GM10248 (cell line): ENCODE data around the gene GRB2.

Experiments
- CTCF ChIA-PET: fragments of 300-600 bp; sonication (Branson Sonifier 250); formaldehyde crosslinking; extraction: SDS; loops from one replicate; lab custom pipeline; 2021; ENCODE audit warnings: antibody characterized with exemption; lab: Yijun Ruan, JAX
- POLR2A ChIA-PET: fragments of 350-650 bp; sonication (Branson Sonifier 250); formaldehyde crosslinking; extraction: SDS; loops from one replicate; lab custom pipeline; 2020; ENCODE audit warnings: antibody characterized with exemption; lab: Yijun Ruan, JAX
- DNase-seq: peaks from one replicate; pipeline ENCODE4 v3.0.0; 2012; ENCODE audit errors: extremely low spot score
- TF ChIP-seq, protein P1 (sequence below): IDR thresholded peaks from 2 replicates; pipeline ENCODE4 v1.5.1; 2012; ENCODE audit warnings: mild to moderate bottlenecking, low read depth; ENCODE audit errors: extremely low read depth, missing control alignments, control extremely low read depth

GRB2 gene

DNA sequence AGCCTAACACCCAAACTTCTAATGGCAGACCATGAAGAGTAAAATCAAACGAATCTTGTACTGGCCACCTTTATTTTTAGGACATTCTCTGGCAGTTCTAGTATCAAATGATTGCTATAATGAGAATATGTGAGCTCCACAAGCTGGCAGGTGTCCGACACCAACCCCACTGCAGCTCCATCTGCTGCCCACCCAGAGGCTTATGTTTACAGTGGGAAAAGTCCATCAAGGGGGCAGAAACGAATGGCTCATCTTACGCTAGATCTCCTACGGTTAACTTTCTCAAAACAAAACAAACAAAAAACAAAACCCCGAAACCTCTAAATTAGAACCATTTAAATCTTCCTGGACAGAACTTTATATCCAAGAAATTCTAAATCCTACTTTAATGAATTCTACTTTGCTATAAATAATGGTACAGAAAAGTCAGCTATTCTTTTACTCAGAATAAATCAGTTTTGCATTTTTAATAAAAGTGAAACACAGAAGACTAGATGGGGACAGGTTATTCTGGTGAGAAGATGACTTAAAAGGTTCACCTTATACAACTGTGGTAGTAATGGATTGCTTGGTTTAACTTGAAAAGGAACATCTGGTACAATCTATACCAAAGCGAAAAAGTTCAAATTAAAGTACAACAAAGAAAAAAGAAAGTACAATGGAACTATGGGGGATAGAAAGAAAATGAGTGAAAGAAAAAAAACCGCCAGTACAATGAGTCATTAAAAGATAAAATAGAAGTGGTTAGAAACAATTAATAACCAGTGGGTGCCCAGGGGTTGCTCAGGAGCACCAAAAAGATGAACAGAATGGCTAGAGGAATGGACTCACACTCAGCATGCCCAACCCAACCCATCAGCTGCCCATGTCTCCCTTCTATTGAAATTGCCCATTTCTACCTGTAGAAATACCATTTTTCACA, 40.2 kb downstream of the GRB2 start:
- no peak for DNase-seq
- ChIA-PET CTCF (interaction anchor here (1.0 to 3.9 kb wide), 5 partner anchors 13 to 58 kb away, joined by 3 to 16 read pairs (median 3); no protein-coding TSS in a partner anchor), POLR2A (no interaction called here)
- TF ChIP-seq, protein P1, sequence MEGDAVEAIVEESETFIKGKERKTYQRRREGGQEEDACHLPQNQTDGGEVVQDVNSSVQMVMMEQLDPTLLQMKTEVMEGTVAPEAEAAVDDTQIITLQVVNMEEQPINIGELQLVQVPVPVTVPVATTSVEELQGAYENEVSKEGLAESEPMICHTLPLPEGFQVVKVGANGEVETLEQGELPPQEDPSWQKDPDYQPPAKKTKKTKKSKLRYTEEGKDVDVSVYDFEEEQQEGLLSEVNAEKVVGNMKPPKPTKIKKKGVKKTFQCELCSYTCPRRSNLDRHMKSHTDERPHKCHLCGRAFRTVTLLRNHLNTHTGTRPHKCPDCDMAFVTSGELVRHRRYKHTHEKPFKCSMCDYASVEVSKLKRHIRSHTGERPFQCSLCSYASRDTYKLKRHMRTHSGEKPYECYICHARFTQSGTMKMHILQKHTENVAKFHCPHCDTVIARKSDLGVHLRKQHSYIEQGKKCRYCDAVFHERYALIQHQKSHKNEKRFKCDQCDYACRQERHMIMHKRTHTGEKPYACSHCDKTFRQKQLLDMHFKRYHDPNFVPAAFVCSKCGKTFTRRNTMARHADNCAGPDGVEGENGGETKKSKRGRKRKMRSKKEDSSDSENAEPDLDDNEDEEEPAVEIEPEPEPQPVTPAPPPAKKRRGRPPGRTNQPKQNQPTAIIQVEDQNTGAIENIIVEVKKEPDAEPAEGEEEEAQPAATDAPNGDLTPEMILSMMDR = no peak

DNA sequence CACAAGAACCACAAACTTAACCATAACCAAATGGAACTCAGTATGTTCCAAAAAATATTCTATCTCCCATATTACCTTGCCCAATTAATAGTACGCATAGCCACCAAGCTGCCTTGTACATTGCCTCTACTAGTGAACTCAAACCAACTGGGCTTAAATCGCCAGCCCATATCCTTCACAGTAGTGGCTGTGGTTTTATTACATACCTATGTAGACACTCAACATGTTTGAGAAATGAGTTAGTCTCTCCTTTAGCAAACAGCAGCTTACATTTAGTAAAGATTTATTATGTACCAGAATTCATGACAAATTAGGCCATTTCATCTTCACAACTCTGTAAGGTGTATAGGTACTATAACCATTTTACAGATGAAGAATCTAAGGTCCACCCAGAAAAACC, 41.4 kb downstream of the GRB2 start:
- DNase-seq = no peak
- CTCF ChIA-PET = interaction anchor here (0.7 to 3.9 kb wide), 5 partner anchors 11 to 57 kb away, joined by 3 to 16 read pairs (median 3); no protein-coding TSS in a partner anchor
- POLR2A ChIA-PET = no interaction called here
- TF ChIP-seq, protein P1 = no peak

DNA sequence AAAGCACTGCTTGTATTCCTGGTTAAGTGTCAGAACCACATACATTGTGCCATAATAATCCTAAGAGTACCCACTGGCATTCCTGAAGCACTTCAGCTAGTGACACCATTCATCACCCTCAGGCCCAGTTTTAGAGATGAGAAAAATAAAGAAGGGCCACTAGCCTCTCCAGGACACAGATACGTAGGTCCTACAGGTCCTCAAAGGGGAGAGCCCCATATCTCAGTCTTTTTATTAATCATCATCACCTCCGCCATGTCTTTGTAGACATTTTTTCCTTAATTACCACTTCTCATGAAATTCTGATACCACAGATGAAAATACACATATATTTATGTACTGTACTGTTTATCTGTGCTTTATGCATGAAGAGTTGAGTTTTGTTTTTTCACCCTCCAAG, 43.5 kb downstream of the GRB2 start:
- ChIA-PET CTCF (interaction anchor here (1.0 to 3.4 kb wide), 4 partner anchors 10 to 25 kb away, joined by 3 to 11 read pairs (median 4); no protein-coding TSS in a partner anchor), POLR2A (no interaction called here)
- TF ChIP-seq, protein P1 = no peak
- DNase-seq = no peak

DNA sequence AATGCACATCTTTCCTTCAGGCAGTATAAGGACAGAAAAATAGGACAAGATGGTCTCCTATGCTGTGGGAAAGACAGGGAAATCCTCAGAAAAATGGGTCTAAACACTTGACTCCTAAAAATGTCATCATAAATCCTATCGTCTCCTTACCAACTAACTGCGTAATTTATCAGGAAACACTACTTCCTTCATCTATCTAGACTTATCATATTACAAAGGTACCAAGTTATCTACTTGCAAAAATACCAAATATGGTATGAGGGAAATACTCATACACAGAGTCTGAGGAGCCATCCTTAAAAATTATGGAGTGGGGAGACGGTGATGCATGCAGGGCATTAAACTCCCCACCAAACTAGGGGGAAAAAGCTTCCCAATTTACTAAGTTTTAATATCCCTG, 44.1 kb downstream of the GRB2 start:
- ChIA-PET CTCF (interaction anchor here (1.0 to 3.4 kb wide), 5 partner anchors 8 to 39 kb away, joined by 3 to 11 read pairs (median 4); no protein-coding TSS in a partner anchor), POLR2A (no interaction called here)
- no peak for DNase-seq
- TF ChIP-seq, protein P1 = no peak

GRCh38 chr17:75356260-75356937, 49.1 kb downstream of the GRB2 start:
- DNase-seq = no peak
- ChIA-PET CTCF (interaction anchor here (1.1 to 1.2 kb wide), 2 partner anchors 20 to 86 kb away, joined by 3 to 4 read pairs; partner anchors contain the start of gene MIF4GD), POLR2A (interaction anchor here (0.5 kb wide), 1 partner anchor 19 kb away, joined by 5 read pairs; no protein-coding TSS in a partner anchor)
- TF ChIP-seq, protein P1 = no peak

- ChIA-PET CTCF (interaction anchor here (1.4 to 1.5 kb wide), 2 partner anchors 11 to 13 kb away, joined by 3 to 4 read pairs; no protein-coding TSS in a partner anchor), POLR2A (no interaction called here)
- no peak for DNase-seq
- TF ChIP-seq, protein P1 = no peak
Observed at GRCh38 chr17:75353176-75353575, 52.3 kb downstream of the GRB2 start.
